WERI-Rb-1 (cell line): Measurements from ENCODE around the gene ENTHD1.

Experiments used
- DNase-seq: peaks from one replicate; pipeline ENCODE4 v3.0.0-alpha.2; 2020
- H3K27ac ChIP-seq: fragments of 250-450 bp; sonication (Bioruptor Pico); 2 replicates; pipeline ENCODE4 v1.5.1; 2020; ENCODE audit warnings: mild to moderate bottlenecking, moderate library complexity
- H3K27me3 ChIP-seq: fragments of 250-450 bp; sonication (Bioruptor Pico); 2 replicates; pipeline ENCODE4 v1.5.1; 2021; ENCODE audit warnings: mild to moderate bottlenecking, low read depth, moderate library complexity; ENCODE audit not compliant: insufficient read depth, severe bottlenecking
- H3K36me3 ChIP-seq: fragments of 250-450 bp; sonication (Bioruptor Pico); 2 replicates; pipeline ENCODE4 v1.5.1; 2020; ENCODE audit warnings: mild to moderate bottlenecking, moderate library complexity
- H3K4me3 ChIP-seq: 2 replicates; pipeline ENCODE4 v1.5.1; 2011; ENCODE audit warnings: low read depth, mild to moderate bottlenecking, control low read depth, low read length
- H3K9me3 ChIP-seq: fragments of 250-450 bp; sonication (Bioruptor Pico); 2 replicates; pipeline ENCODE4 v1.5.1; 2021; ENCODE audit warnings: mild to moderate bottlenecking, moderate library complexity; ENCODE audit not compliant: severe bottlenecking
- TF ChIP-seq, protein P1 (sequence below): IDR thresholded peaks from 2 replicates; pipeline ENCODE4 v1.5.1; 2011; ENCODE audit warnings: low read depth, mild to moderate bottlenecking, control low read depth, inconsistent platforms, low read length

Gene ENTHD1

GRCh38 chr22:39901565-39902146 lies 8.1 kb upstream of the ENTHD1 start:
- no peaks in the 10 kb centered on the region for H3K36me3 ChIP-seq
- H3K27me3 ChIP-seq, result no peaks in the 10 kb centered on the region
- H3K4me3 ChIP-seq, result no peak overlapping the region
- DNase-seq, result no peak
- TF ChIP-seq, protein P1, sequence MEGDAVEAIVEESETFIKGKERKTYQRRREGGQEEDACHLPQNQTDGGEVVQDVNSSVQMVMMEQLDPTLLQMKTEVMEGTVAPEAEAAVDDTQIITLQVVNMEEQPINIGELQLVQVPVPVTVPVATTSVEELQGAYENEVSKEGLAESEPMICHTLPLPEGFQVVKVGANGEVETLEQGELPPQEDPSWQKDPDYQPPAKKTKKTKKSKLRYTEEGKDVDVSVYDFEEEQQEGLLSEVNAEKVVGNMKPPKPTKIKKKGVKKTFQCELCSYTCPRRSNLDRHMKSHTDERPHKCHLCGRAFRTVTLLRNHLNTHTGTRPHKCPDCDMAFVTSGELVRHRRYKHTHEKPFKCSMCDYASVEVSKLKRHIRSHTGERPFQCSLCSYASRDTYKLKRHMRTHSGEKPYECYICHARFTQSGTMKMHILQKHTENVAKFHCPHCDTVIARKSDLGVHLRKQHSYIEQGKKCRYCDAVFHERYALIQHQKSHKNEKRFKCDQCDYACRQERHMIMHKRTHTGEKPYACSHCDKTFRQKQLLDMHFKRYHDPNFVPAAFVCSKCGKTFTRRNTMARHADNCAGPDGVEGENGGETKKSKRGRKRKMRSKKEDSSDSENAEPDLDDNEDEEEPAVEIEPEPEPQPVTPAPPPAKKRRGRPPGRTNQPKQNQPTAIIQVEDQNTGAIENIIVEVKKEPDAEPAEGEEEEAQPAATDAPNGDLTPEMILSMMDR, result no peak
- H3K27ac ChIP-seq, result no peak overlapping the region
- no peaks in the 10 kb centered on the region for H3K9me3 ChIP-seq

DNA sequence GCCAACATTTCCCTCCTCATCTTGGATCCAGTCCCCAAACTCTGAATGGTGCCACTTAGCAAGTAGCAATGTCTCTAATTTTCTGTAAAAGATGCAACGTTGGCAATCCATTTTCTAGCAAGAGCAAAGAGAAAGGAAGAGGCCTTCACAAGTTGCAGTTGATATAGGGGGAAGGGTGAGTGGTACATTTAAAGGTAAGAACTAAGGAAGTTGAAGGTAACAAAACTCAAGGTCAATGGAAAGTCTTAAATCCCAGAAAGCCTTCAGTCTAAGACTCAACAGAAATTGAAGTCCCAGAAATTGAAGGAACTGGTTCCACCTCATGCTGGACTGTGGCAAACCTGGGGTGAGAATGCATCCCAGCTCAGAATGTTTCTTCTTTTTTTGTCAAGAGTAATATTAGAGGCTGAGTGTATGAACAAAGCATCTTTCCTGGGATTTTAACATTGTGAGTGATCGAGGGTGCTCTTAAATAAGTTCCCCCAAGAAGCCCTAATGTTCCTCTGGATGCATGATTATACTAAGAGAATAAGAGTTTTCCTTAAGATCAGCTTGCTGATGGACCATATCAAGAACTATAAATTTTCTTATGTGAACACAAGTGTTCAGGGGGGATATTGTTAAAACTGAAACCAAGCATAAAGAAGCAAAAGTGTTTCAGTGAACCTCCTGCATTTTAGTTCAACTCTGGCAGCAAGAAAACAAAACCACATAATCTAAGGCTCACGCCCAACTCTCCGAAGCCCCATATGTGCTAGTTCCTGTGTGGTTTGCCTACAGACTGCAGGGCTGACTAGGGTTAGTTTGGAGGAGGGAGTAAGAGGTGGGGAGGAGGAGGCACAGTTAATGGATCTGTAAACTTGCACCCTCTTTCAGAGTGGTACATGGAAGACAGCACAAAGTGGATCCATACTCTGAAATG lies 7.0 kb upstream of the ENTHD1 start, which contains the start of gene GRAP2:
TSS of gene GRAP2 (plus strand) at position 779 of the 922 bp plus-strand sequence. CDS start 46,023 bp downstream, outside the sequence.
- Histone ChIP-seq H3K9me3 (no peaks in the 10 kb centered on the region), H3K27ac (no peak within 1 kb of the TSS), H3K36me3 (no peaks in the 10 kb centered on the region), H3K27me3 (no peaks in the 10 kb centered on the region), H3K4me3 (no peak within 1 kb of the TSS)
- TF ChIP-seq, protein P1, result no peak
- DNase-seq, result no peak

DNA sequence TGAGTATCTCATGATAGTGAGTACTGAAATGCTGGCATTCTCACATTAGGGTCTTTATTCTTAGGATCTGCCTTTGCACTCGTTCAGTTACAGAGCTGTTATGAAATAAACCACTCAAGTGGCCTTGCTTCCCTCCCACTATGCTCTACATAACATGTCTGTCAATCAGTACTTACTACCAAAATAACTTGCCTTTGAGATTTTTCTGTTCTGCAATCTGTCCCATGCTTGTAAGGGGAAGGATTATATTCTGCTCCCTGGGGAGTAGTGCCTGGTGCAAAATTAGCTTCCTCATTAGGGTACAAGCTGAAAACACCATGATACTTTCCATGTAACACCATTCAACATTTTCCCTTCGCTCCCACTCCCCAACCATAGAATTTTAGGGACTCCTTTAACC lies 5.4 kb upstream of the ENTHD1 start:
- no peak overlapping the region for H3K4me3 ChIP-seq
- H3K9me3 ChIP-seq, result no peaks in the 10 kb centered on the region
- no peak for DNase-seq
- TF ChIP-seq, protein P1, result no peak
- H3K27ac ChIP-seq, result no peak overlapping the region
- no peaks in the 10 kb centered on the region for H3K36me3 ChIP-seq
- no peaks in the 10 kb centered on the region for H3K27me3 ChIP-seq

GRCh38 chr22:39897841-39898240 lies 4.3 kb upstream of the ENTHD1 start:
- Histone ChIP-seq H3K4me3 (no peak overlapping the region), H3K27ac (no peak overlapping the region), H3K9me3 (no peaks in the 10 kb centered on the region), H3K36me3 (no peaks in the 10 kb centered on the region), H3K27me3 (no peaks in the 10 kb centered on the region)
- no peak for DNase-seq
- TF ChIP-seq, protein P1, result no peak

GRCh38 chr22:39896313-39896996 lies 2.9 kb upstream of the ENTHD1 start:
- TF ChIP-seq, protein P1, result no peak
- DNase-seq, result no peak
- H3K27ac ChIP-seq, result no peak overlapping the region
- no peaks in the 10 kb centered on the region for H3K27me3 ChIP-seq
- H3K36me3 ChIP-seq, result no peaks in the 10 kb centered on the region
- no peak overlapping the region for H3K4me3 ChIP-seq
- H3K9me3 ChIP-seq, result no peaks in the 10 kb centered on the region
